GM18498 (cell line): ENCODE results near the gene PHAF1.

ENCODE experiments used
- ATAC-seq: cut with Tn5 transposase; IDR thresholded peaks from one replicate; pipeline ENCODE4 v1.9.1; 2021; ENCODE audit warnings: mild to moderate bottlenecking, moderate library complexity; ENCODE audit not compliant: unreplicated experiment

The PHAF1 gene

GRCh38 chr16:67109407-67110135 lies at the start of gene PHAF1:
Gene PHAF1, plus strand, starts transcription at chr16:67109941. Its CDS starts 235 bp downstream, at chr16:67110176.
- peak; percentile 89 for ATAC-seq

GRCh38 chr16:67063008-67063407 lies 46.7 kb upstream of the PHAF1 start:
- ATAC-seq: no peak

GRCh38 chr16:67068212-67068753 lies 41.5 kb upstream of the PHAF1 start:
- no peak for ATAC-seq

- ATAC-seq: no peak
These were observed 38.2 kb upstream of the PHAF1 start for GRCh38 chr16:67071476-67072048.

- no peak for ATAC-seq
These were observed 34.4 kb upstream of the PHAF1 start for GRCh38 chr16:67075331-67075730.

GRCh38 chr16:67077871-67078270 lies 31.9 kb upstream of the PHAF1 start:
- ATAC-seq: no peak

GRCh38 chr16:67082100-67082499 lies 27.6 kb upstream of the PHAF1 start:
- no peak for ATAC-seq

GRCh38 chr16:67082891-67083290 lies 26.9 kb upstream of the PHAF1 start:
- no peak for ATAC-seq

- ATAC-seq: peak; percentile 82
These were observed 25.3 kb upstream of the PHAF1 start for GRCh38 chr16:67084345-67085028.

GRCh38 chr16:67086822-67087221 lies 22.9 kb upstream of the PHAF1 start:
- no peak for ATAC-seq

GRCh38 chr16:67087291-67087690 lies 22.4 kb upstream of the PHAF1 start:
- no peak for ATAC-seq

- no peak for ATAC-seq
These were observed 21.9 kb upstream of the PHAF1 start for GRCh38 chr16:67087803-67088202.

- ATAC-seq: no peak
These were observed 21.2 kb upstream of the PHAF1 start for GRCh38 chr16:67088551-67088950.

- ATAC-seq: no peak
These were observed 20.6 kb upstream of the PHAF1 start for GRCh38 chr16:67089101-67089500.

GRCh38 chr16:67091906-67092566 lies 17.7 kb upstream of the PHAF1 start:
- ATAC-seq: no peak

- ATAC-seq: no peak
These were observed 16.5 kb upstream of the PHAF1 start for GRCh38 chr16:67093098-67093726.

- no peak for ATAC-seq
These were observed 11.1 kb upstream of the PHAF1 start for GRCh38 chr16:67098599-67098998.

GRCh38 chr16:67100569-67101310 lies 9.0 kb upstream of the PHAF1 start:
- no peak for ATAC-seq

- ATAC-seq: no peak
These were observed 8.2 kb upstream of the PHAF1 start for GRCh38 chr16:67101311-67102082.
